Activated T-helper 1 cell treated with anti-CD3 and anti-CD28 coated beads, Interleukin-2, amount 50 U/mL, for 16 hours (primary cell): ENCODE data around the gene CLEC4F.

Source experiments
- DNase-seq, 2 donors: peaks; one replicate each; pipeline ENCODE4 v3.0.0-alpha.2; 2020; ENCODE audit warnings: low read depth in 1 of 2, low spot score in 1 of 2

Gene CLEC4F, protein sequence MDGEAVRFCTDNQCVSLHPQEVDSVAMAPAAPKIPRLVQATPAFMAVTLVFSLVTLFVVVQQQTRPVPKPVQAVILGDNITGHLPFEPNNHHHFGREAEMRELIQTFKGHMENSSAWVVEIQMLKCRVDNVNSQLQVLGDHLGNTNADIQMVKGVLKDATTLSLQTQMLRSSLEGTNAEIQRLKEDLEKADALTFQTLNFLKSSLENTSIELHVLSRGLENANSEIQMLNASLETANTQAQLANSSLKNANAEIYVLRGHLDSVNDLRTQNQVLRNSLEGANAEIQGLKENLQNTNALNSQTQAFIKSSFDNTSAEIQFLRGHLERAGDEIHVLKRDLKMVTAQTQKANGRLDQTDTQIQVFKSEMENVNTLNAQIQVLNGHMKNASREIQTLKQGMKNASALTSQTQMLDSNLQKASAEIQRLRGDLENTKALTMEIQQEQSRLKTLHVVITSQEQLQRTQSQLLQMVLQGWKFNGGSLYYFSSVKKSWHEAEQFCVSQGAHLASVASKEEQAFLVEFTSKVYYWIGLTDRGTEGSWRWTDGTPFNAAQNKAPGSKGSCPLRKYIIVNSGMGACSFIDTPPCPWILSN

DNA sequence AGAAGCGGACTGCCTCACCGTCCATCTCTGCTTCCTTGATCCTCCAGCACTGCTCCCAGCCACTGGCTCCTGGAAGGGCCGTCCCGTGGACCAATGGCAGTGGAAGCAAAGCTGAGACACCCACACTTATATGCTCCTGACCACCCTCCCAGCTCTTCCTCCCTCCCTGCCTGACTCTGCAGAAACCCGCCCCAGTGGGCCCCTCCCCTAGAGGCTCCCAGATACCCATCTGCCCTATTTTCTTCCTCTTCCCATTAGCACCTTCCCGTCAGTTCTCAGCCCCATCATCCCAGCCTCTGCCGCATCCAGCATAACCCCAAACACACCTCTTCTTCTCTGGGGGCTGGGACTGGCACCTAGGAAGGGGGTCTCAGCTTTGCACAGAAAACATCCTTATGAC lies at the start of gene CLEC4F:
Gene CLEC4F (minus strand): TSS at position 101 of the 400 bp plus-strand sequence. CDS start 76 bp downstream, at position 25.
- DNase-seq = no peak

DNA sequence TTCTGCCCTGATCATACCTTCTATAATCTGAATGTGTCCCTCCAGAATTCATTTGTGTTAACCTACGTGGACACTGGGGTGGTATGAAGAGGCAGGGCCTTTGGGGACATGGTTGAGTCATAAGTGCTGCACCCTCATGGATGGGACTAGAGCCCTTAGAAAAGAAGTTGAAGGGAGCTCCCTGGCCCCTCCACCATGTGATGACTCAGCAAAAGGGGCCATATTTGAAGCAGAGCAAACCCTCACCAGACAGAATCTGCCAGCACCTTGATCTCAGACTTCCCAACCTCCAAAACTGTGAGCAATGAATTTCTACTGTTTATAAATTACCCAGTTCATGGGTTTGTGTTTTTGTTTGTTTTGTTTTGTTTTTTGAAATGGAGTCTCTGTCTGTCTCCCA lies 48.6 kb upstream of the CLEC4F start:
- no peak for DNase-seq

DNA sequence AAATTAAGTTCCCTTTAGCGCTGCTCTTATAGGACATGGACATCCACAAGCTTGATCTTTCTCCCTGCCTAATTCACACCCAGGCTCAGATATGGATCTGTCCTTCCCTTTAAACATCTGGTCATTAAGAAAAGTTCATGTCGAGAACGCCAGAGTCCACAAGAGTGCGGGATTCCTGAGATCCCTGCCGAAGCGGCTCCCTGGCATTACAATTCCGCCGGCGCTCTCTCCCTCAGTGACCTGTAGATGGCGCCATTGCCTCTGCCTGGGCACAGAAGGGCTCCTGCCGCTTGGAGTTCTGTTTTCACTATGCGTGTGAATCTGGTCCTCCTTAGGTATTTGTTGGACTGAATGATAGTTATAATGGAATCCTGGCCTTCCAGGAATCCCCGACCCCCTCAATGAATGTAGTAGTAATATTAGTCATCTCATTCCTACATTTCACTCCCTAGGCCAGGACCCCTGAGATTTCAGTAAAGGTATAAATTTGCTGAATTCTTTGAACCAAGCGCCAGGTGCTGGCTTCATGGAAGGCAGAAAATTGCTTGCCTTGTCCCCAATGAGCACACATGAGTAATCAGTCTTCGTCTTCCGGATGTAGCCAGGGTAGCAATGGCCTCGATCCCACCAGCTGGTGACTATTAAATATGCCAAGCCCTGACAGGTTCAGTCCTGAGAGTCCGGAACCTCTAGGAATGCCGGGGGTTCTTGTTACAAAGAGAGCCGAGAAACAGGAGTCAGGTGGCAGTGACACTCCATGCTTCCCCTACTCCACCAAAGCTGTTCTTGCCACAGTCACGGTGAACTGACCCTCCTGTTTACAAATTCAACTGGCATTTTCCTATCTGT lies 41.6 kb upstream of the CLEC4F start:
- peak; percentile 32 to 40 for DNase-seq

DNA sequence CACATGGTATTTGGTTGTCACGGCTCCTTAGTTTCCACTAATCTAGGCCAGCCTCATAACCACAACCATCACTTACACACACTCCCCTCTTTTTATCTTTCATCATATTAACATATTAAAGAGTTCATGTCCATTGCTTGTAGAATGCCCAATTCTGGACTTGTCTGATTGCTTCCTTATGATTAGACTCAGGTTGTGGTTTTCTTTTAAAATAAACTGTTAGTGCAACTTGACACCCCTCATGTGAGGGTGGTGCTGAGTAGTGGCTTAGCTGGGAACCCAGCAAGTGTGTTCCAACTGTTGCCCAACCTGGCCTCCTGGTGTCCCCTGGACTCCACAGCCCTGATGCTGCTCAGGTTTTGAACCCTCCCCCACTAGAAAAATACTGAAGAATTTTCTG lies 35.3 kb upstream of the CLEC4F start:
- DNase-seq = no peak

DNA sequence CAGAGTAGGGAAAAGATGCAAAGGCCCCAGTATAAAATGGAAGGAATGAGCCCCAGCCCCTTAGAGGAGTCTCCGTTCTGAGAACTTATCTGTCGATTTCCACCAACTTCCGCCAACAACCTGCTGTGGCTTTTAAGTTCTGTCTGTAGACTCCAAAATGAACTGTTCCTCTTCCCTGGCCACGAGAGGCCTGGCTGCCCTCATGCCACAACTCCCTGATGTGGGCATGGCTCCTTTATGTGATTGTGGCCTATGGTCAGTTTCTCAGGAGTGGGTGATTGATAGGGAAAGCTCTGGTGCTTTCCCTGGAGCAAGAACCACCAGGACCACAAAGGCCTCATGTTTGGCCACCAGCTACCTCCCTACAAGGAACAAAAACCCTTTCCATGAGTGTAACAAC lies 34.0 kb upstream of the CLEC4F start:
- no peak for DNase-seq

DNA sequence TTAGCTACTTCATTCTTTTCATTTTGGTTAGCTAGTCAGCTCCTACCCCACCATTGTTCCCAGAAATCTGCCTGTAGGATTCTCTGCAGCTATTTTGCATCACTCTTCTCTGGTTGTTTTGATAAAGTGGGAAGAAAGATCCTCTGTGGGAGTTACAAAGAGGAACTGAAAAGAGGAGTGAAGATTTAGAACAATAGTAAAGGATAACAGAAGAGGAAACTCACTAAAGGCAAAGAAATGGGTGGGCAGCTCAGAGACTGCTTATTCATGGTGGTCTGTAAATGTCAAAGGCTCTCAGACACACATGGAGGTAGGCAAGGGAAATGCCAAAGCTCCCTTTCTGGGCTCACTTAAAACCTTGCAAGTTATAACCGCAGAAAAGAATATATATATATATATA lies 32.4 kb upstream of the CLEC4F start:
- DNase-seq = no peak

DNA sequence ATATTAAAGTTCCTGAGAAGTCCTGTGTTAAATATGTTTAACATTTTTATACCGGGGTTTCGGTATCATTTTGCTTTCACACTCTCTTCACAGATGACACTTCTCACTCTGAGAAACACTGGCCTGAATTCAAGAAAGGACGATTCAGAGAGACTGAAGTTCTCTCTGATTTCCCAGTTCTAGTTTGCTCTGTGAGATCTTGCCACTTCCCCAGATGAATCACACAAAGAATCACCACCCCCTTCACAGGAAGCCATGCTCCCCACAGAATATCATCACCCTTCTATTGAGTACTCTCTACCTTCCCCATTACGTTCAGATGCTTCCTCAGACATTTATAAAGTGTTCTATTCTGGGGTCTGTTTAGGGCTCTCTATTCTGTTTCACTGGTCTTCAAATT lies 31.3 kb upstream of the CLEC4F start:
- DNase-seq = no peak

DNA sequence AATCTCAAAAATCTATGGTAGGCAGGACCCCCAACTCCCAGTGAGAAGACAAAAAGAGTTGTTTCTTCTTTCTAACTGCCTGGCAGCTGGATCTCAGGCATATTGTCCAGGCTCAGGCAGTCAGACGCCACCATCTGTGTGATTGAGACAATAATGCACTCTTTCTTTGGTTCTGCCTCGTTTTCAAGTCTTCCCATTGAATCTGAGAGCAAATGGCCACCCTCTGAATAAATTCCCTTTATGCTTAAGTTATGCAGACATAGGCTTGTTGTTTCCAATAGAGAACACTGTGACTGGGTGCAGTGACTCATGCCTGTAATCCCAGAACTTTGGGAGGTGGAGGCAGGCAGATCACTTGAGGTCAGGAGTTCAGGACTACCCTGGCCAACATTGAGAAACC lies 30.5 kb upstream of the CLEC4F start:
- no peak for DNase-seq

DNA sequence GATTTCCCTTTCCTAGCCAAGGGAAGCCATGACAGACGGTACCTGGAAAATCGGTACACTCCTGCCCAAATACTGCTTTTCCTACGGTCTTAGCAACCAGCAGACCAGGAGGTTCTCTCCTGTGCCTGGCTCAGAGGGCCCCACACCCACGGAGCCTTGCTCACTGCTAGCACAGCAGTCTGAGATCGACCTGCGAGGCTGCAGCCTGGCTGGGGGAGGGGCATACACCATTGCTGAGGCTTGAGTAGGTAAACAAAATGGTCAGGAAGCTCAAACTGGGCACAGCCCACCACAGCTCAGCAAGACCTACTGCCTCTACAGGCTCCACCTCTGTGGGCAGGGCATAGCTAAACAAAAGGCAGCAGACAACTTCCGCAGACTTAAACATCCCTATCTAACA lies 22.0 kb upstream of the CLEC4F start:
- no peak for DNase-seq

DNA sequence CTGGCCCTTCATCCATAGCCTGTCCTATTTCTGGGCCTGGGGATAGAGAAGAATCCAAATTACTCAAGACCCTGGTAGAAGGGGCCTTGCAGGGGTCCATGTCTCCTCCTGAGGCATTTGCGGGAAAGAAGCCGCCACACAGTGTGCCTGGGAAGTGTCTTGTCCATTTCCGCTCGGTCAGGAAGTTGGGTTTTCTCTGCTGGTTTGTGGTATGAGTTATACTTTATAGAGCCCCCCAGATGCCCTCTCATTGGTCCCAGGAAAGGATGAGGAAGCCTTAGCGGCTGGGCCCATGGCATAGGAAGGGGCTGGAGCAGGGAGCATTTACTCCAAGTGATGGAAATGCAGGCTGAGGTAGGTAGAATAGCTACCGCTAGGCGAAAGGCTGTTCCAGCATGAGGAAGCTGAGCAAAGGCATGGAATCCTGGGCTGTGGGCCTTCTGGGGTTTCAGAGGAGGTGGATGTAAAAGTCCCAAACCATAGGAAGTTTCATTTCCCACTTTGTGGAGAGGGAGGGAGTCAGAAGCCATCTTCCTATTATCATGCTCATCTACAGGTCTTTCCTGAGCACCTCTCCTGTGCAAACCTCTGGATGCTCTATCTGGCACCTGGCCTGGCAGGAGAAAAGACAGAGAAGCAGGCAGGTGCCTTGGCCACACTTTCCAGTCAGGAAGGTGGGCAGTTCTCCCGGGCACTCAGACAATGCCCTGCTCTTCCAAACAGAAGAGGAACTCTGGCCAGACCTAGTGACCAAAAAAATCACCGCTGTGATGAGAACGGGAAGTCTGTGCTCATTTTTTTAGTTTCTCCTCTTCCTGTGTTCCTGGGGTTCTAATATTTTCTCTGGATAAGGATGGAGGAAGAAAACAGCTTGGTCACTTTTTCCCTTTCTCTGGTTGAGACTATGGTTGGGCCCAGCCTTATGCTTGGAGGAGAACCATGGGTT lies 17.9 kb upstream of the CLEC4F start:
- DNase-seq = no peak

DNA sequence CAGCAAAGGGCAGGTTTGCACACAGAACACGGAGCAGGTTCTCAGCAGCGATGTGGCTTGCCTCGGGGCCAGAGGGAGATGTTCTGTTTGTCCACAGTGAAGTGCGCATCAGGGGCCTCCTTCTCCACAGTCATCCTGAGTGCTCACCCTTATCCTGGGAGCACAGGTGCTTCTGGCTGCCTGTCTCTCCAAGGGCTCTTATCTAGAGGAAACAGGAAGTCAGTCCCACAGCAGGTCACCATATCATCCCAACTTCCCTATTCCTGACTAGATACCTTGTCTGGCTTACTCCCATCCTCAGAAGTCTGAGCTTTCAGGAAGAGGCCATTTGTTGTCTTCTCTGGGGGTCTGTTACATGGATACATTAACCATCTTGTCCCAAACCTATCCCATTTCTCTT lies 15.2 kb upstream of the CLEC4F start, which contains the start of gene CD207:
Gene CD207 (minus strand): TSS at position 174 of the 400 bp plus-strand sequence. CDS start 40 bp downstream, at position 134.
- no peak for DNase-seq

DNA sequence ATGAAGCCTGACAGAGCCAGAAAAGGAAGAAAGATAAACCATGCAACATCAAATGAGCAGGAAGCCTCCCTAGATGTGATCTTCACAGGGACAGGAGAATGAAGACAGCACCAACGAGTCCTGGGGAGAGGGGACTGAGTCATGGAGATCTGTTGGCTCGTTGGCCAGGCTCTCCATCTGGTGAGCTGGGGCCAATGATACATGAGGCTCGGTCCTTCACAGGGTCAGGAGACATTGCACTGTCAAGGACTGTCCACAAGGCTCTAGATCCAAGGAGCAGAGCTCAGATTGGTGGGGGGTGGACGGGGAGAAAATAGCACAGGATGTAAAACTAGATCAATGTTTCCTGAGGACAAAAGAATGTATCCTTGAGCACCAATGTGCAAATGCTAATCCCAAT lies 14.5 kb upstream of the CLEC4F start:
- DNase-seq = no peak

DNA sequence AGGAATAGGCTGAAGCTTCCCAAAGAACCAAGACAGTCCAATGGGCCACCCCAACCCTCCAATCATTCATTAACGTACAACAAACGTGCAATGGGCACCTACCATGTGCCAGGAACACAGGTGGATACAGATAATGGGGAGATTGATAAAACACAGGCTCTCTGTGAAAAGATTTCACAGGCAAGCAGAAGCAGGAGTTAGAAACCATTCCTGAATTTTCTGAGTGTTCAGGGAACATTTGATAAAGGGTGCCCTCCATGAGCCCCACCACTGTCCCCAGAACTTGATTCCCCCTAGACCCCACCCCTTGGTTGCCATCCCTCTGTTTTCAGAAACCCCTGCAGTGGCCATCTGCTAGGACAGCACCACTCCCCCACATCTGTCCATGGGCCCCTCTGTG lies 13.7 kb upstream of the CLEC4F start:
- no peak for DNase-seq

DNA sequence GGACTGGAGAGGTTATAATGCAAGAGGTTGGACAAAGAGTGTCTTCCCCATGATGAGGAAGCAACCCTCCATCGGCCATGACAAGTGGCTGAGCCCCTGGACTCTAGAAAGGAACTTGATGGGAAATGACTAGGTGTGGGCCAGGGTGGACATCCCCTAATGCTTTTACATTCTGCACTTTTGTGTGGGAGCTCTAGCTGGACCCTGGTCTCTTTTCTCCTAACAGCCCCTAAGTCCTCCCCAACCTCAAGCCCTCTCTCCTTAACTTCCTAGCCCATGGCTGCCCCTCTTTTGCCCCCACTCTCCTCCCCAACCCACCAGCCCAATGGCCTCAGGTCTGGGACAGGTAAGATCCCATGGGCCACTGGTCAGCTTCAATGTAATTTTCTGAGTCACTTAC lies 12.8 kb upstream of the CLEC4F start:
- DNase-seq = no peak

DNA sequence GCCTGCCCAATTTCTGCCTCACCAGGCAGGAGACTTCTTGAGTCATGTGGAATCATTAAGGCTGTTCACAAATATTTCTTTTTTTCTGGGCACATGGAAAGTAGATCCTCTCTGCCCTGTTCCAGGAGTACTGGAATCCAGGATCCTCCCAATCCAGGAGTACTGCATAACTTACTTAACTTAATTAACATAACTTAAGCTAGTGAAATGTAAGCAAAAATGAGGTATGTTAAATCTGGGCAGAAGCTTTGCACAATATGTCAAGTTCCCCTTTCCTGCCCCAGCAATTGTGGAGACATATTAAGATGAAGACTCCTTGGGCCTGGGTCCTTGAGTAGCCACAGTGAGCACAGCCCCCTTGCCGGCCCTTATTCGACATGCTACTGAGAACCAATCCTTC lies 12.0 kb upstream of the CLEC4F start:
- no peak for DNase-seq

DNA sequence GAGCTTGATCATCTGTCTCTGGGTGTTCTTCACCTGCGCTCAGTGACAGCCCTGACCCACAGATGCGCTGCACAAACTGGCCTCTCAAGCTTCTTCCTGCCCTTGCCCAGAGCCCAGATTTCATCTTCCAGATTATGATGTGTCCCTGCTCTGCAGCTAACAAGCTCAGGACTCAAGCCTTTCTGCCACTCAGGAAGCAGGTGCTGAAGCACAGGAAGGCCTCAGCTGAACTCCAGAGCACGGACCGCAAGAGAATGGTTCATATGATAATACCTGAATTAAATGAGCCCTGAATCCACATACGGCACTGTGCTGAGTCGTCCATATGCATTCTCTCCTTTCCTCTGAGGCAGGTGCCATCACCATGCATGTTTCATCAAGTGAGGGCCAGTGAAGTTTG lies 11.5 kb upstream of the CLEC4F start:
- no peak for DNase-seq

DNA sequence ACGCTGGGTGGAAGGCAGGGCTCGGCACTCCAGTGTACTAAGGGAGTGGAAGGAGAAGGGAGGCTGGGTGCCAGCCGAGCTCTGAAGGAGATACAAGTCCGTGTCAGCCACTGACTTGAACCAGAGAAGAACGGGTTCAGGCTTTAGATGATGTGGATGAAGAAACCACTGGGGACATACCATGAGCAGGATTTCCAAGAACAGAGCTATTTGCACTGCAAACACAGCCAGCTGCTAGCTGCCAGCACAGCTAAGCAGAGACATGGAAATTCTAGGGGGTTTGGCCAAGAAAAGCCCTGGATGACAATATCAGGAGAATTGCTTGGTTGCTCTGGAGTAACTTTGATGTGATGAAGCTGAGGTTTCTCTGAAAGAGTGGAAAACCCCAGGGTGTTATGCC lies 10.0 kb upstream of the CLEC4F start:
- DNase-seq = no peak

DNA sequence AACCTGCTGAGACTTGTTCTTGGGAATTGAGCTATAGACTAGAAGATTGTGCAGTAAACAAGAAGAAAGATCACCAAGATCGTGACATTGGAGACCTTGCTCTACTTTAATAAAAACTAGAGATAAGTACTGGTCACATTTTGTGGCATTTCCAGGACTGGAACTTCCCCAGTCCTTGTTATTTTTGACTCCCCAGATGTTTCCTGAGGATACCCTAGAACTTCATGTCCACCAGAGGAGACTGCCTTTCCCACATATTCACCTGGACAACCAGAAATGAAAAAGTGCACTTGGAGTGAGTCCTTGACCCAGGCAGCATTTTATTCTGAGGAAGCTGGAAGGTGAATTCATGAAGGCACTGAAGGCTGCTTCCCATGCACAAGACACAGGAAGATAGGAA lies 9.5 kb upstream of the CLEC4F start:
- DNase-seq = no peak

DNA sequence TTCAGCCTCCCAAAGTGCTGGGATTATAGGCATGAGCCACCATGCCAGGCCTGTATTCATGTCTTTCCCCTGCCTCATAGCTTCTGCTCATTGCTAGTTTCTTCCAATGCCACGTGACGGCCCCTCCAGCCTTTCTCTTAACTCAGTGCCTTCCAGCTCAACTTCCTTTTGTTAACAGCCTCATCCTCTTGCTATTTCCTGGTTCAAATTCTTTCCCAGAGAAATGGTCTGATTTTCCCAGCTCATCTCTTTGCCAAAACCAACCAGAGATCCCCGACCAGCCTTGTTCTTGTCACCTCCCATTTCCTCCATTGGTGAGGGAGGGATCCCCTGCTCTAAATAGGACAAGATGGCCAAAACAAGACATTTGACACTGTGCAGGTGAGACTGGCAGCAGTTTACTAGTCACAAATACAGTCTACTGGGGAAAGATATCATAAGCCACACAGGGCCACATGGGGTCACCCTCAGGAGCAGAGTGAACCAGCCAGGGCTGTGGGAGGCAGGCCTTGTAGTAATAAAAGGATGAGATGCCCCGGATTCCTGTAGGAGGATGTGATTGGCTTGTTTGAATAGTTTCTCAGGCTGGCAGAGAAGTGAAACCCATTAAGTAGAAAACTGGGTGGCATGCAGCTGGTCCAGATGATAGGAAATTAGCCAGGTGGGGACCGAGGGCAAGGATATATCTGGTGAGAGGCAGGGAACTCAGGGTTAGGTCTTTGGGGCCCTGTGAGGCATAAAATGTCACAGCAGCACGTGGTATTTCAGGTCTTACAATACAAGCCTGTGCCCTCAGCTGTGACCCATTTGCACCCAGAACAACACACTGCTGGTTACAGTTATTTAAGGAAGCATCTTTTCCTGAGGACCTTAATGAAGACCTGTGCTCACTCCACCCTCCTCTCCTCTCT lies 8.8 kb upstream of the CLEC4F start:
- no peak for DNase-seq

DNA sequence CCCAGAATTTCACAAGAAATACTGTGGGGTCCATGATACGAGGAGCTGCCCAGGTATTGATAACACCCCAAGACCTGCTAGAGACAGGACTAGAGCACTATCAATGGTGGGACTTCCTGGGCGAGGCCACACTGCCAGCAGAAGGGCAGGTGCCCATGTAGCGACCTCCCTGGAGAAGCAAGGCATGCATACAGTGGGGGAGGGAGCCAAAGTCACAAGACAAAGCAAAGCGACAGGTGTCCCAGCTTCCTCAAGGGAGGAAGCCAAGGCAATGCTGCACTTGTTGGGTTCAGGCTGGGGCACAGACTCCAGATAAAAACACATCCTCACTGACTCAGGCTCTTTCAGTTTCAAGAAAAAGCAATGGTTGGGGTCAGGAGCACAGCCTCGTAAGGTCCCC lies 7.7 kb upstream of the CLEC4F start:
- DNase-seq = no peak
